ENCODE measurements around the gene MACROH2A2.
"Not testable (repeated sequence)": the region's sequence is repeated elsewhere in the genome, so short reads cannot be mapped to it uniquely, and the experiment has no call there.

MACROH2A2 gene

DNA sequence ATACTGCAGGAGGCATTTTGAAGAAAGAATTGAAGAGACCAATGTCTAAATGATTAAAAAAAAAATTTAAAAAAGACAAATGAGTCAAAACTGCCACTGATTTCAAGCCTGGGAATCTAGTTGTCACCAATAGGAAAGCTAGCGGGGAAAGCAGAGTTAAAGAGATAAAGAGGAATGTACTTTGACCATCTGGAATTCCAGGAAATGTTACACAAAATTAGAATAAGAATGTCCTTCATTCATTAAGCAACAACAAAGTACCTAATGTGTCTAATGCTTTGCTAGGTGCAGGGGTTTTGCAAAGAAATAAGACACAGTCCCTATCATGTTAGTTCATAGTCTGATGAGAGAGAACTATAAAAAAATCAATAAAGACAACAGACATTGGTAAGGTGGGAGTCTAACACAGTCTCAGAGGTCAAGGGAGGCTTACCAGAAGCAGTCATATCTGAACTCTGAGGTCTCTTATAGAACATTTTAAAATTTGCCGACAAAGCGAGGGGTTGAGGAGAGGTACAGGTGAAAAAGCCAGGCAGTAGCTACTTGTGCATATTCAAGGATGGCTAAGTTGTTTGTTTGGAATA lies 102.7 kb downstream of the MACROH2A2 start:
- H3K4me3 ChIP-seq (ENCODE audit: low read depth, low read length): no peak overlapping the region
- no peak for TF ChIP-seq MYC (IDR thresholded peaks at IDR 0.05; ENCODE audit: low read depth, low read length)
- TF ChIP-seq, protein P1, sequence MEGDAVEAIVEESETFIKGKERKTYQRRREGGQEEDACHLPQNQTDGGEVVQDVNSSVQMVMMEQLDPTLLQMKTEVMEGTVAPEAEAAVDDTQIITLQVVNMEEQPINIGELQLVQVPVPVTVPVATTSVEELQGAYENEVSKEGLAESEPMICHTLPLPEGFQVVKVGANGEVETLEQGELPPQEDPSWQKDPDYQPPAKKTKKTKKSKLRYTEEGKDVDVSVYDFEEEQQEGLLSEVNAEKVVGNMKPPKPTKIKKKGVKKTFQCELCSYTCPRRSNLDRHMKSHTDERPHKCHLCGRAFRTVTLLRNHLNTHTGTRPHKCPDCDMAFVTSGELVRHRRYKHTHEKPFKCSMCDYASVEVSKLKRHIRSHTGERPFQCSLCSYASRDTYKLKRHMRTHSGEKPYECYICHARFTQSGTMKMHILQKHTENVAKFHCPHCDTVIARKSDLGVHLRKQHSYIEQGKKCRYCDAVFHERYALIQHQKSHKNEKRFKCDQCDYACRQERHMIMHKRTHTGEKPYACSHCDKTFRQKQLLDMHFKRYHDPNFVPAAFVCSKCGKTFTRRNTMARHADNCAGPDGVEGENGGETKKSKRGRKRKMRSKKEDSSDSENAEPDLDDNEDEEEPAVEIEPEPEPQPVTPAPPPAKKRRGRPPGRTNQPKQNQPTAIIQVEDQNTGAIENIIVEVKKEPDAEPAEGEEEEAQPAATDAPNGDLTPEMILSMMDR (IDR thresholded peaks at IDR 0.05; ENCODE audit: low read depth, low read length): no peak
- TF ChIP-seq, protein P2, sequence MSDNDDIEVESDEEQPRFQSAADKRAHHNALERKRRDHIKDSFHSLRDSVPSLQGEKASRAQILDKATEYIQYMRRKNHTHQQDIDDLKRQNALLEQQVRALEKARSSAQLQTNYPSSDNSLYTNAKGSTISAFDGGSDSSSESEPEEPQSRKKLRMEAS (IDR thresholded peaks at IDR 0.05; ENCODE audit: low read depth, low read length): no peak
- no peak for TF ChIP-seq POLR2A (IDR thresholded peaks at IDR 0.05; ENCODE audit: extremely low read depth, insufficient read length)
- no peak for DNase-seq (ENCODE audit: low read depth)

DNA sequence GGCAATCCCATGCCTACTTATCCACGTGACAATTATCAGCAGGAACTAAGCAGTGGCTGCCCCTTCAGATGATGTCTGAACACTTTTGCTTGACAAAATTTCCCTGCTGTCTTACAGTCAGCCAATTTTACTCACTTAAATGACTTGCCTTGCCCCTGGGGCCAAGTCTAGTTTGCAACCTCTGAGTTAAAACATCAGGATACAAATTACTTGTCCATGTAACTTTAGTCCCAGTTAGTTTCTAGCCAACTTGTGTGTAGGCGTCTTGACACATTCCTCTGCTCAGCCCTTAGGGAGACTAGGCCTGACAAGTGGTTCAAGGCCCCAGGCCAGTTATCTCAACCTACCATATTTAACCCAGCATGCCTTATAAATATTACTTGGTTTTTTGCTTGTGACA lies 105.5 kb downstream of the MACROH2A2 start:
- no peak overlapping the region for H3K4me3 ChIP-seq (ENCODE audit: low read depth, low read length)
- TF ChIP-seq POLR2A (IDR thresholded peaks at IDR 0.05; ENCODE audit: extremely low read depth, insufficient read length): no peak
- TF ChIP-seq, protein P2 (IDR thresholded peaks at IDR 0.05; ENCODE audit: low read depth, low read length): no peak
- no peak for TF ChIP-seq MYC (IDR thresholded peaks at IDR 0.05; ENCODE audit: low read depth, low read length)
- TF ChIP-seq, protein P1 (IDR thresholded peaks at IDR 0.05; ENCODE audit: low read depth, low read length): no peak
- no peak for DNase-seq (ENCODE audit: low read depth)

DNA sequence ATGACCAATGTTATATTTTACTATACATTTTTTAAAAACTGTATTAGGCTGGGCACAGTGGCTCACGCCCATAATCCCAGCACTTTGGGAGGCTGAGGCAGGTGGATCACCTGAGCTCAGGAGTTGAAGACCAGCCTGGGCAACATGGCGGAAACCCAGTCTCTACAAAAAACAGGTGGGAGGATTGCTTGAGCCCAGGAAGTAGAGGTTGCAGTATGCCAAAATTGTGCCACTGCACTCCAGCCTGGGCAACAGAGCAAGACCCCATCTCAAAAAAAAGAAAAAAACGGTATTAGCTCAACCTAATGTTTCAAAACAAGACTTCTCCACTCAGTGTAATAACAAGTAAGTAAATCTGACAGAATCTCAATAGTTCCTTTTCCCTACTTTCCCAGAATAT lies 106.7 kb downstream of the MACROH2A2 start:
- DNase-seq (ENCODE audit: low read depth); H3K4me3 ChIP-seq (ENCODE audit: low read depth, low read length): not testable (repeated sequence)

GRCh38 chr10:70160798-70161197 lies 108.2 kb downstream of the MACROH2A2 start:
- DNase-seq (ENCODE audit: low read depth): no peak
- TF ChIP-seq, protein P1 (IDR thresholded peaks at IDR 0.05; ENCODE audit: low read depth, low read length): no peak
- TF ChIP-seq POLR2A (IDR thresholded peaks at IDR 0.05; ENCODE audit: extremely low read depth, insufficient read length) (no peak), MYC (IDR thresholded peaks at IDR 0.05; ENCODE audit: low read depth, low read length) (no peak)
- TF ChIP-seq, protein P2 (IDR thresholded peaks at IDR 0.05; ENCODE audit: low read depth, low read length): no peak

More at GRCh38 chr10:70160798-70161197, 108.2 kb downstream of the MACROH2A2 start:
- no peak overlapping the region for H3K4me3 ChIP-seq (ENCODE audit: low read depth, low read length)
